ENCODE measurements around the gene C1QTNF1.

GRCh38 chr17:79078476-79079190 lies 54.7 kb downstream of the C1QTNF1 start:
- TF ChIP-seq CTCF (IDR thresholded peaks at IDR 0.05) (no peak), EP300 (IDR thresholded peaks at IDR 0.05) (no peak), POLR2AphosphoS5 (IDR thresholded peaks at IDR 0.05) (no peak)

Measured in suprapubic skin (tissue), 4 donors.